Stimulated activated CD4-positive, alpha-beta T cell treated with anti-CD3 and anti-CD28 coated beads, Interleukin-12 subunit alpha, Interleukin-12 subunit beta, amount 100 ng/mL, for 4 hours (primary cell): ENCODE results near the gene MDFI.

Source experiments
- DNase-seq: peaks from one replicate; pipeline ENCODE4 v3.0.0-alpha.2; 2020

The MDFI gene

GRCh38 chr6:41690541-41691330 is 52.5 kb downstream of the MDFI start:
- no peak for DNase-seq

- DNase-seq, result no peak
These were observed 53.3 kb downstream of the MDFI start for GRCh38 chr6:41691426-41692079.

- no peak for DNase-seq
These were observed 53.9 kb downstream of the MDFI start for GRCh38 chr6:41692080-41692675.

- DNase-seq, result no peak
These were observed 54.5 kb downstream of the MDFI start for GRCh38 chr6:41692730-41693129.

GRCh38 chr6:41693281-41694240 is 55.3 kb downstream of the MDFI start:
- no peak for DNase-seq

GRCh38 chr6:41694815-41695526 is 56.7 kb downstream of the MDFI start:
- no peak for DNase-seq

GRCh38 chr6:41695825-41696224 is 57.6 kb downstream of the MDFI start:
- DNase-seq, result no peak

- no peak for DNase-seq
These were observed 58.5 kb downstream of the MDFI start for GRCh38 chr6:41696788-41697187.

GRCh38 chr6:41697861-41698781 is 59.9 kb downstream of the MDFI start:
- no peak for DNase-seq

GRCh38 chr6:41699063-41699462 is 60.8 kb downstream of the MDFI start:
- no peak for DNase-seq

- DNase-seq, result no peak
These were observed 62.4 kb downstream of the MDFI start for GRCh38 chr6:41700463-41701347.

- DNase-seq, result no peak
These were observed 63.9 kb downstream of the MDFI start for GRCh38 chr6:41702089-41702745.

- DNase-seq, result no peak
These were observed 64.7 kb downstream of the MDFI start for GRCh38 chr6:41702771-41703494.
